ENCODE data around the gene ZFP90.

- TF ChIP-seq CTCF (IDR thresholded peaks at IDR 0.05; ENCODE audit: low read depth, low read length, poor library complexity, severe bottlenecking) (no peak), EZH2phosphoT487 (IDR thresholded peaks at IDR 0.05; ENCODE audit: borderline replicate concordance, low read length) (no peak)
Measured at GRCh38 chr16:68608330-68608729, 69.2 kb downstream of the ZFP90 start.
